Adrenal gland (tissue), 12 donors: ENCODE measurements around the gene GTPBP2. TPM values are rescaled to one million over a fixed set of nuclear protein-coding genes. Genes with fewer than 3 reads are reported as not detected.

Experiments
- DNase-seq, 7 donors: peaks; one replicate each; pipeline ENCODE4 v3.0.0-alpha.2; 2019 to 2020
- H3K27ac ChIP-seq, 5 donors: fragments of 200-600 bp; sonication (generic) in 4 of 5; 1 replicate in 3 of 5; 2 replicates in 2 of 5; pipeline versions ENCODE4 v1.5.1 to v1.8.0; 2016 to 2020; ENCODE audit warnings: mild to moderate bottlenecking in 1 of 5
- H3K27me3 ChIP-seq: fragments of 200-600 bp; 2 replicates; pipeline ENCODE4 v1.8.0; 2021
- H3K36me3 ChIP-seq, 2 donors: fragments of 200-600 bp; replicated peaks in 1 of 2; 1 replicate in 1 of 2; 2 replicates in 1 of 2; pipeline versions ENCODE4 v1.5.1 to v1.8.0; 2018 to 2022
- H3K4me1 ChIP-seq, 2 donors: fragments of 200-600 bp; replicated peaks in 1 of 2; 1 replicate in 1 of 2; 2 replicates in 1 of 2; pipeline versions ENCODE4 v1.5.1 to v1.8.0; 2018 to 2021
- H3K4me3 ChIP-seq, 4 donors: fragments of 200-600 bp; sonication (generic) in 3 of 4; one replicate each; pipeline ENCODE4 v1.5.1; 2016 to 2018
- H3K9me3 ChIP-seq, 3 donors: fragments of 200-600 bp; sonication (generic) in 1 of 3; replicated peaks in 1 of 3; 1 replicate in 2 of 3; 2 replicates in 1 of 3; pipeline versions ENCODE4 v1.5.1 to v1.8.0; 2016 to 2021
- POLR2A ChIP-seq, 2 donors: fragments of 450-650 bp; IDR thresholded peaks; one replicate each; pipeline ENCODE4 v1.6.1; 2017; ENCODE audit warnings: antibody characterized with exemption in 2 of 2, mild to moderate bottlenecking in 2 of 2, moderate library complexity in 1 of 2
- WGBS, 4 donors: extraction: QIAGEN DNeasy Blood & Tissue Kit in 2 of 4; methylation state at CpG; one replicate each; pipeline versions ENCODE4 v1.1.5 to v1.1.7; 2013 to 2017; 5-methylcytosine and 5-hydroxymethylcytosine counted together
- intact Hi-C, 2 donors: fragments of 100-400 bp; cut with DNase I; formaldehyde crosslinking; loops; one replicate each; pipeline versions ENCODE4 v1.14.1 to v1.15.0; 2022 to 2023
- polyA plus RNA-seq, 3 donors: library from polyadenylated mRNA; stranded (reverse); fragments of 200-250 nt in 2 of 3; fragments of 350-450 nt in 1 of 3; fragmentation: Illumina TruSeq in 1 of 3; extraction: RNeasy Lipid Tissue Mini Kit (QIAGEN cat#74804) in 1 of 3; gene quantifications; one replicate each; pipeline ENCODE4 v1.2.3, GENCODE V29; 2013 to 2014
- total RNA-seq, 9 donors: library from RNA; depleted of rRNA in 4 of 9; stranded (reverse); fragments of >200 nt in 4 of 9; fragments of 120-200 nt in 1 of 9; fragmentation: NEBNext Ultra II Directional in 1 of 9; extraction: Animal tissue kit (Norgen Biotek cat#: 25700) in 1 of 9; gene quantifications; one replicate each; pipeline versions ENCODE4 v1.1.0 to v1.2.4, GENCODE V29; 2013 to 2023
- TF ChIP-seq, protein P1 (sequence below), 6 experiments: fragments of 450-650 bp in 4 of 6; fragments of 200-600 bp in 2 of 6; sonication (generic) in 1 of 6; IDR thresholded peaks; 1 replicate in 5 of 6; 2 replicates in 1 of 6; pipeline versions ENCODE4 v1.5.1 to v1.8.0; 2016 to 2021; ENCODE audit warnings: antibody characterized with exemption in 6 of 6, mild to moderate bottlenecking in 2 of 6, moderate library complexity in 1 of 6
- donor health status: healthy with polysubstance abuse.
- donor health status: Bipolar disorder and iron deficiency.
- donor health status: DM: yes; HTN: yes; CAD: no.
- donor health status: DM: no; HTN: no; CAD: no.
- donor health status: DM: no; HTN: no; CAD: no.
- donor health status: DM: yes; HTN: yes; CAD: no.

GTPBP2 gene
- total and polyA plus RNA-seq, 12 donors, result 16.5 to 73.5 (median 43.5) TPM

DNA sequence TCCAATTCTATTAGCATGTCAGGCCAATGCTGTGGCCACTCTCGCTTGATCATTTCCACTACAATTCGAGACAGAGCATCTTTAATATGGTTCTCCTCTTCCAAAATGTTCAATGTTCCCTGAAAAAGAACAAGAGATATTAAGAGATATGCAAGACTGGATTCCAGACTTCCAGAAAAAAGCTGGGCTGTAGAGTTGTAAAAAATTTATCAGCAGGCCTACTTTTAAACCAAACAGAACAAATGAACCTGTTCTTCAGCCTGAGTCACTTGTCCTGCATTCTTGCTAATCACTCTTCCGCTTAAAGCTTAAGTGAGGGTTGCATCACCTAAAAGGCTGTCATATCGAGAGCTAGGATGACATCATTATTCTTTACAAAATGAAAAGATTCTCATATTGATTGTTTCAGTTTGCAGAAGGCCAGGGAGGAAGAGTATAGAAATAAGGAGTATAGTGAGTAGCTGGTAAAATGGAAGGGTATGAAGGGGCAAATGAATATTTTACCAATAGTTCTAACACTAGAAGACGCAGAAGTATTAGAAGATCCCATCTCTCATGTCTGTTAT, 58.1 kb downstream of the GTPBP2 start:
- intact Hi-C loops, result loop anchor here in 1 of 2 donors (10.0 kb wide), 1 partner anchor 46 kb away; no protein-coding TSS in a partner anchor
- 88 to 91% (median 89%) methylated on average over 5 of the region's 5 CpGs for WGBS, 4 donors
- TF ChIP-seq POLR2A (IDR thresholded peaks at IDR 0.05), result no peak
- TF ChIP-seq, protein P1, sequence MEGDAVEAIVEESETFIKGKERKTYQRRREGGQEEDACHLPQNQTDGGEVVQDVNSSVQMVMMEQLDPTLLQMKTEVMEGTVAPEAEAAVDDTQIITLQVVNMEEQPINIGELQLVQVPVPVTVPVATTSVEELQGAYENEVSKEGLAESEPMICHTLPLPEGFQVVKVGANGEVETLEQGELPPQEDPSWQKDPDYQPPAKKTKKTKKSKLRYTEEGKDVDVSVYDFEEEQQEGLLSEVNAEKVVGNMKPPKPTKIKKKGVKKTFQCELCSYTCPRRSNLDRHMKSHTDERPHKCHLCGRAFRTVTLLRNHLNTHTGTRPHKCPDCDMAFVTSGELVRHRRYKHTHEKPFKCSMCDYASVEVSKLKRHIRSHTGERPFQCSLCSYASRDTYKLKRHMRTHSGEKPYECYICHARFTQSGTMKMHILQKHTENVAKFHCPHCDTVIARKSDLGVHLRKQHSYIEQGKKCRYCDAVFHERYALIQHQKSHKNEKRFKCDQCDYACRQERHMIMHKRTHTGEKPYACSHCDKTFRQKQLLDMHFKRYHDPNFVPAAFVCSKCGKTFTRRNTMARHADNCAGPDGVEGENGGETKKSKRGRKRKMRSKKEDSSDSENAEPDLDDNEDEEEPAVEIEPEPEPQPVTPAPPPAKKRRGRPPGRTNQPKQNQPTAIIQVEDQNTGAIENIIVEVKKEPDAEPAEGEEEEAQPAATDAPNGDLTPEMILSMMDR (IDR thresholded peaks at IDR 0.05), result no peak

More for the DNA sequence above, 58.1 kb downstream of the GTPBP2 start:
- no peak overlapping the region for H3K4me3 ChIP-seq
- peaks cover 0 to 69% of the 10 kb centered on the region in 2 donors for H3K36me3 ChIP-seq
- H3K27ac ChIP-seq, result no peak overlapping the region
- no peak for DNase-seq
- no peaks in the 10 kb centered on the region for H3K9me3 ChIP-seq
- H3K27me3 ChIP-seq, result no peaks in the 10 kb centered on the region
- peaks cover 6% of the 10 kb centered on the region in 2 donors for H3K4me1 ChIP-seq

Other genes with a start within 250 kb of the GTPBP2 start
- gene ABCC10, start 201.7 kb downstream of the GTPBP2 start, total RNA-seq, result 10 to 100 TPM; 19.1 to 40.0 (median 24.2) TPM
- gene ABCC10, start 201.7 kb downstream of the GTPBP2 start, polyA plus RNA-seq, result 100 to 1,000 TPM in 1 of 3 donors, 10 to 100 TPM in 1, 1 to 10 TPM in 1; 8.5 to 123 (median 70.7) TPM
- 1 to 10 TPM in 4 of 9 donors, under 1 TPM in 2, not detected in 3; 0.14 to 3.9 (median 1.4) TPM for gene DLK2, start 173.7 kb downstream of the GTPBP2 start, total RNA-seq
- 1 to 10 TPM in 1 of 3 donors, under 1 TPM in 1, not detected in 1; 0.64 to 1.0 TPM for gene DLK2, start 173.7 kb downstream of the GTPBP2 start, polyA plus RNA-seq
- gene TJAP1, start 151.7 kb downstream of the GTPBP2 start, total RNA-seq, result 10 to 100 TPM; 23.1 to 66.0 (median 32.5) TPM
- 10 to 100 TPM; 17.6 to 77.5 (median 54.4) TPM for gene TJAP1, start 151.7 kb downstream of the GTPBP2 start, polyA plus RNA-seq
- 10 to 100 TPM in 3 of 9 donors, 1 to 10 TPM in 6; 1.4 to 15.0 (median 4.4) TPM for gene LRRC73, start 118.9 kb downstream of the GTPBP2 start, total RNA-seq
- 1 to 10 TPM; 2.8 to 4.0 (median 3.1) TPM for gene LRRC73, start 118.9 kb downstream of the GTPBP2 start, polyA plus RNA-seq
- gene YIPF3, start 112.3 kb downstream of the GTPBP2 start, total RNA-seq, result 100 to 1,000 TPM; 121 to 271 (median 170) TPM
- 100 to 1,000 TPM in 1 of 3 donors, 10 to 100 TPM in 2; 78.1 to 139 (median 98.0) TPM for gene YIPF3, start 112.3 kb downstream of the GTPBP2 start, polyA plus RNA-seq
- gene POLR1C, start 112.2 kb downstream of the GTPBP2 start, total RNA-seq, result 10 to 100 TPM; 16.8 to 54.4 (median 30.3) TPM
- 10 to 100 TPM; 36.7 to 67.2 (median 50.7) TPM for gene POLR1C, start 112.2 kb downstream of the GTPBP2 start, polyA plus RNA-seq
- 10 to 100 TPM; 16.1 to 70.6 (median 22.9) TPM for gene XPO5, start 53.2 kb downstream of the GTPBP2 start, total RNA-seq
- 10 to 100 TPM; 10.9 to 26.2 (median 14.8) TPM for gene XPO5, start 53.2 kb downstream of the GTPBP2 start, polyA plus RNA-seq
- gene POLH, start 53.1 kb downstream of the GTPBP2 start, total RNA-seq, result 10 to 100 TPM in 8 of 9 donors, 1 to 10 TPM in 1; 7.5 to 25.0 (median 14.0) TPM
- gene POLH, start 53.1 kb downstream of the GTPBP2 start, polyA plus RNA-seq, result 10 to 100 TPM in 1 of 3 donors, 1 to 10 TPM in 2; 1.5 to 10.3 (median 2.7) TPM
- 100 to 1,000 TPM in 1 of 9 donors, 10 to 100 TPM in 8; 16.1 to 112 (median 29.6) TPM for gene MAD2L1BP, start 6.6 kb upstream of the GTPBP2 start, total RNA-seq
- gene MAD2L1BP, start 6.6 kb upstream of the GTPBP2 start, polyA plus RNA-seq, result 10 to 100 TPM; 15.2 to 26.2 (median 18.2) TPM
- gene RSPH9, start 15.8 kb upstream of the GTPBP2 start, total RNA-seq, result under 1 TPM in 7 of 9 donors, not detected in 2; 0.20 to 1.00 (median 0.35) TPM
- under 1 TPM; 0.22 to 0.72 (median 0.71) TPM for gene RSPH9, start 15.8 kb upstream of the GTPBP2 start, polyA plus RNA-seq
- gene MRPS18A, start 58.5 kb upstream of the GTPBP2 start, total RNA-seq, result 100 to 1,000 TPM in 1 of 9 donors, 10 to 100 TPM in 8; 47.8 to 119 (median 52.9) TPM
- gene MRPS18A, start 58.5 kb upstream of the GTPBP2 start, polyA plus RNA-seq, result 10 to 100 TPM; 24.8 to 75.1 (median 33.1) TPM
- 100 to 1,000 TPM in 4 of 9 donors, 10 to 100 TPM in 5; 31.5 to 343 (median 71.0) TPM for gene VEGFA, start 140.9 kb upstream of the GTPBP2 start, total RNA-seq
- gene VEGFA, start 140.9 kb upstream of the GTPBP2 start, polyA plus RNA-seq, result 100 to 1,000 TPM in 2 of 3 donors, 10 to 100 TPM in 1; 89.5 to 146 (median 129) TPM